Lung microvascular endothelial cell (primary cell): ENCODE results near the gene PIR. TPM values are rescaled to one million over a fixed set of nuclear protein-coding genes. Genes with fewer than 3 reads are reported as not detected.
A peak's percentile ranks its signal among the peaks of the same experiment; 100 is the strongest.

ENCODE experiments used
- DNase-seq, 2 donors: peaks; one replicate each; pipeline versions ENCODE4 v3.0.0 to v3.0.0-alpha.2; 2010; ENCODE audit warnings: low read depth in 2 of 2
- total RNA-seq: library from RNA; depleted of rRNA; stranded (reverse); fragments of >200 nt; gene quantifications from 2 replicates; pipeline ENCODE4 v1.2.1, GENCODE V29; 2014

PIR gene
- total RNA-seq, 1 donor from 2014 or later = 93.8 TPM

GRCh38 chrX:15349046-15349445 lies 144.1 kb downstream of the PIR start:
- peak; percentile 68 to 82 for DNase-seq

DNA sequence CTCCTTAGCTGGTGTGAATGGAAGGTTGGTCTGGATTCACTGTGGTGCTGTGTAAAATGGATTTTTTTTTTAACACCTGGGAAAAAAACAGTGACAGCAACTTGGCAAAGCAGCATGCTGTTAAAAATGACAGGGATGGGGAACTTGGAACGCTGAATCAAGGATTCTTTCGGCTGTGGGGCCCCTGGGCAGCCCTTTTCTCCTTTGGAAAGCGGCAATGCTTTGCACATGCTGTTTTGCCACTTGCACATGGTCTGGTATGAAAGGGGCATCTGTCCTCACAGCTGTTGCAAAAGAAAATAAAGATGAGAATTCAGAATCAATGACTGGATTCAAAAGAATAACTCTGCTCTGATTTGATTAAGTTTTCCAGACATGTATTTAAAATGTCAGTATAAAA lies 147.2 kb downstream of the PIR start:
- DNase-seq = no peak

GRCh38 chrX:15344106-15344505 lies 149.0 kb downstream of the PIR start:
- no peak for DNase-seq

DNA sequence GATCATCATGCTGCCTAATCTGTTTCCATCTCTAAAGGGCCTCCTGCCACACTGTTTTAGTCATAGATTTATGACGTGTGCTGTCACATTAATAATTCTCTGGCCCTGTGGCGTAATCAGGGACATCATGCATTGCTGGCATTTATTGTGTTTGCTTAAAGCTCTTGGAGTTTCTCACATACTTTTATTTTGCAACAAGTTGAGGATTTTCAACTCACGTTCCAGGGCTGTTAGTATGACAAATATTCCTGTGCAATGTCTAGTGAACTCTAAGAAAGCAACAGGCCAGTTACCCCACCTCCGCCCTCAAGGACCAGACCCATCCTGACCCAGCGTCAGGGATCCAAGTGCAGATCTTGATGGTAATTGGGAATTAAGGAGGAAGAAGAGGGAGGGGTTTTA lies 150.1 kb downstream of the PIR start:
- no peak for DNase-seq

- DNase-seq = no peak
Observed at GRCh38 chrX:15340867-15341266, 152.3 kb downstream of the PIR start.

- peak; percentile 60 to 71 for DNase-seq
Observed at GRCh38 chrX:15336023-15336413, 157.1 kb downstream of the PIR start.

GRCh38 chrX:15335135-15336022 lies 157.8 kb downstream of the PIR start, which contains the start of gene PIGA:
TSS of gene PIGA (minus strand) at chrX:15335523. CDS start at chrX:15331930, 3,593 bp downstream.
- DNase-seq = peak; percentile 97 to 98

Other genes with a start within 250 kb of the PIR start
- gene ASB9, start 223.2 kb downstream of the PIR start, total RNA-seq = 0.40 and 2.6 TPM in 2 replicates
- gene ASB11, start 177.7 kb downstream of the PIR start, total RNA-seq = not detected in 2 replicates
- gene PIGA, start 157.8 kb downstream of the PIR start, total RNA-seq = 6.5 and 8.3 TPM in 2 replicates
- gene VEGFD, start 108.9 kb downstream of the PIR start, total RNA-seq = 0.20 and 0.22 TPM in 2 replicates
- 81.9 and 208 TPM in 2 replicates for gene BMX, start 7.5 kb upstream of the PIR start, total RNA-seq
- gene ACE2, start 107.6 kb upstream of the PIR start, total RNA-seq = not detected in 2 replicates
- gene CLTRN, start 171.5 kb upstream of the PIR start, total RNA-seq = under 0.01 TPM in 1 of 2 replicates, not detected in the other
- 1.5 and 1.8 TPM in 2 replicates for gene CA5B, start 244.9 kb upstream of the PIR start, total RNA-seq